AG04450 (cell line): Measurements from ENCODE around the gene SERPINA4. TPM values are rescaled to one million over a fixed set of nuclear protein-coding genes. Genes with fewer than 3 reads are reported as not detected.

Source experiments
- CTCF ChIA-PET: fragments of 300-600, 350-600 bp; formaldehyde crosslinking; extraction: SDS; loops from one replicate; lab custom pipeline; 2022; ENCODE audit warnings: antibody characterized with exemption, inconsistent platforms; lab: Charles Lee
- POLR2A ChIA-PET: fragments of 350-600 bp; formaldehyde crosslinking; extraction: SDS; loops from one replicate; lab custom pipeline; 2021; ENCODE audit warnings: antibody characterized with exemption, inconsistent platforms; lab: Yijun Ruan, JAX
- DNase-seq: peaks from one replicate; pipeline ENCODE4 v3.0.0-alpha.2; 2011; ENCODE audit warnings: low read depth, low spot score
- H3K27ac ChIP-seq: one replicate; pipeline ENCODE4 v1.5.1; 2012; ENCODE audit warnings: low read depth, low read length, control low read depth
- H3K27me3 ChIP-seq: one replicate; pipeline ENCODE4 v1.6.0; 2012; ENCODE audit warnings: low read length; ENCODE audit not compliant: control insufficient read depth, insufficient read depth
- H3K4me3 ChIP-seq: 2 replicates; pipeline ENCODE4 v1.5.1; 2011; ENCODE audit warnings: mild to moderate bottlenecking, low read depth, low read length, control low read depth
- H3K9me3 ChIP-seq: 2 replicates; pipeline ENCODE4 v1.5.1; 2012; ENCODE audit warnings: low read length; ENCODE audit not compliant: control insufficient read depth, insufficient read depth
- polyA plus RNA-seq: library from polyadenylated mRNA; depleted of rRNA; stranded (reverse); fragments of >200 nt; gene quantifications from 2 replicates; pipeline ENCODE4 v1.2.3, GENCODE V29; 2011
- TF ChIP-seq, protein P1 (sequence below): IDR thresholded peaks from 2 replicates; pipeline ENCODE4 v1.5.1; 2011; ENCODE audit warnings: low read depth, low read length, control low read depth, inconsistent platforms

SERPINA4 gene
- polyA plus RNA-seq, 1 experiment, result not detected

GRCh38 chr14:94614802-94615201 lies 53.6 kb downstream of the SERPINA4 start:
- H3K4me3 ChIP-seq, result no peak overlapping the region
- no peaks in the 10 kb centered on the region for H3K27me3 ChIP-seq
- no peak for DNase-seq
- H3K9me3 ChIP-seq, result peaks cover 25% of the 10 kb centered on the region
- H3K27ac ChIP-seq, result no peak overlapping the region
- CTCF ChIA-PET, result no interaction called here
- TF ChIP-seq, protein P1, sequence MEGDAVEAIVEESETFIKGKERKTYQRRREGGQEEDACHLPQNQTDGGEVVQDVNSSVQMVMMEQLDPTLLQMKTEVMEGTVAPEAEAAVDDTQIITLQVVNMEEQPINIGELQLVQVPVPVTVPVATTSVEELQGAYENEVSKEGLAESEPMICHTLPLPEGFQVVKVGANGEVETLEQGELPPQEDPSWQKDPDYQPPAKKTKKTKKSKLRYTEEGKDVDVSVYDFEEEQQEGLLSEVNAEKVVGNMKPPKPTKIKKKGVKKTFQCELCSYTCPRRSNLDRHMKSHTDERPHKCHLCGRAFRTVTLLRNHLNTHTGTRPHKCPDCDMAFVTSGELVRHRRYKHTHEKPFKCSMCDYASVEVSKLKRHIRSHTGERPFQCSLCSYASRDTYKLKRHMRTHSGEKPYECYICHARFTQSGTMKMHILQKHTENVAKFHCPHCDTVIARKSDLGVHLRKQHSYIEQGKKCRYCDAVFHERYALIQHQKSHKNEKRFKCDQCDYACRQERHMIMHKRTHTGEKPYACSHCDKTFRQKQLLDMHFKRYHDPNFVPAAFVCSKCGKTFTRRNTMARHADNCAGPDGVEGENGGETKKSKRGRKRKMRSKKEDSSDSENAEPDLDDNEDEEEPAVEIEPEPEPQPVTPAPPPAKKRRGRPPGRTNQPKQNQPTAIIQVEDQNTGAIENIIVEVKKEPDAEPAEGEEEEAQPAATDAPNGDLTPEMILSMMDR, result no peak
- POLR2A ChIA-PET, result no interaction called here

GRCh38 chr14:94615254-94615653 lies 54.0 kb downstream of the SERPINA4 start:
- CTCF ChIA-PET, result no interaction called here

GRCh38 chr14:94615823-94616570 lies 54.8 kb downstream of the SERPINA4 start:
- TF ChIP-seq, protein P1, result no peak
- CTCF ChIA-PET, result interaction anchor here (0.6 kb wide), 1 partner anchor 505 kb away, joined by 3 read pairs; the partner anchor contains the start of gene IFI27
- Histone ChIP-seq H3K4me3 (no peak overlapping the region), H3K27me3 (no peaks in the 10 kb centered on the region), H3K27ac (no peak overlapping the region), H3K9me3 (peaks cover 25% of the 10 kb centered on the region)
- POLR2A ChIA-PET, result no interaction called here
- no peak for DNase-seq

More at GRCh38 chr14:94615254-94615653, 54.0 kb downstream of the SERPINA4 start:
- peaks cover 25% of the 10 kb centered on the region for H3K9me3 ChIP-seq
- TF ChIP-seq, protein P1, result no peak
- H3K4me3 ChIP-seq, result no peak overlapping the region
- no peak overlapping the region for H3K27ac ChIP-seq
- DNase-seq, result no peak
- no peaks in the 10 kb centered on the region for H3K27me3 ChIP-seq
- POLR2A ChIA-PET, result no interaction called here

DNA sequence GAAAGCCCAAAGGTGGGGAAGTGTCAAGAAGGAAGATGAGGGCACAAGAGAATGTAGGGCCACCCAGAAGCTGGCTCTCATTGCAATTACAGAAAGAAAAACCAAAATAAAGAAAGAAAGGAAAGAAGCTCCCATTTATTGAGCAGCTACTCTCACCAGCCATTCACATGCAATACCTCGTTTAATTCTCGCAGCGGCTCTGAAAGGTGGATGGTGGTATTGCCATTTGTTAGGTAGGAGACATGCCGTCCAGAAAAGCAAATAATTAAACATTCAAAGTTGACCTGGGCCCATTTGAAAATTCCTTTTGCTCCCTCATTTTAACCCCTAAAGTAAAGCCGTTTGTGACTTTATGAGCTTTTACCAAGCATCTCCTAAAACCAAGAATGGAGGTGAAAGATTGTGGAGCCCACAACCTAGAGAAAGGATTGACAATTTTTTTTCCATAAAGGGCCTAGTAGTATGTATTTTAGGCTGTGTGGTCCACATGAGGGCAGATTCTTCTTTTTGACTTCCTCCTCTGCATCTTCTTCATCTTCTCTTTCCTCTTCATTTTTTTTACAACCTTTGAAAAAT lies 56.2 kb downstream of the SERPINA4 start:
- Histone ChIP-seq H3K9me3 (peaks cover 25% of the 10 kb centered on the region), H3K27ac (no peak overlapping the region), H3K27me3 (no peaks in the 10 kb centered on the region), H3K4me3 (no peak overlapping the region)
- CTCF ChIA-PET, result interaction anchor here (0.5 kb wide), 1 partner anchor 16 kb away, joined by 4 read pairs; no protein-coding TSS in a partner anchor
- TF ChIP-seq, protein P1, result no peak
- POLR2A ChIA-PET, result no interaction called here
- DNase-seq, result no peak
